ENCODE data around the gene HSPB3. TPM values are rescaled to one million over a fixed set of nuclear protein-coding genes. Genes with fewer than 3 reads are reported as not detected.

The HSPB3 gene
- total RNA-seq, 2 experiments from 2014 or later, result not detected

DNA sequence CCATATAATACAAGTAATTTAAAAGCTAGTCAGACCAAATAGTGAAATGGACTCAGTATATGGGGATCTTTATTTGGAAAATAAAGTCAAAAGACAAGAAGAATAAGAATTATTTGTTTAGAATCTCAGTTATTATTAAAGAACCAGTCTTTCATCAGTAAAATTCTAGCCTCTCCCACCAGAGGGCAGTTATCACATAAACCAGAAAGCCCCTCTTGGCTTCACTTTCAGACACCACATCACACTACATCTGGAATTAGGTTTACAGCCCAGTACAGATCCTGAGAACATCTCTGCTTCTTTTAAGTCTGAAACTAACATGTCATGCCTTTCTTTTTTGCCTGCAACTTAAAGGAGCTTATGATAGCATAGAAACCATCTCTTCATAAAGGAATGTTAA lies 12.2 kb upstream of the HSPB3 start:
- CTCF ChIA-PET, result interaction anchor here (1.3 kb wide), 1 partner anchor 9 kb away, joined by 3 read pairs; no protein-coding TSS in a partner anchor
- Mint-ChIP-seq H3K27me3 (no peaks in the 10 kb centered on the region), H3K27ac (no peak overlapping the region), H3K9me3 (no peaks in the 10 kb centered on the region), H3K36me3 (ENCODE audit: low read depth) (no peaks in the 10 kb centered on the region), H3K4me1 (ENCODE audit: low read depth) (peaks cover 26% of the 10 kb centered on the region), H3K4me3 (no peak overlapping the region)
- Histone ChIP-seq H3K9me3 (ENCODE audit: control insufficient read depth in 1 of 2, insufficient read depth in 1 of 2, low read length in 2 of 2) (no peaks in the 10 kb centered on the region), H3K4me1 (ENCODE audit: insufficient read depth, low read length) (peaks cover 10% of the 10 kb centered on the region), H3K27ac (ENCODE audit: low read depth in 1 of 2, low read length in 2 of 2) (no peak overlapping the region), H3K27me3 (ENCODE audit: control insufficient read depth in 1 of 2, insufficient read depth in 2 of 2, low read length in 2 of 2) (no peaks in the 10 kb centered on the region), H3K36me3 (ENCODE audit: insufficient read depth, low read length) (no peaks in the 10 kb centered on the region), H3K4me3 (ENCODE audit: low read length) (no peak overlapping the region)
- POLR2A ChIA-PET, result no interaction called here
- TF ChIP-seq, protein P1, sequence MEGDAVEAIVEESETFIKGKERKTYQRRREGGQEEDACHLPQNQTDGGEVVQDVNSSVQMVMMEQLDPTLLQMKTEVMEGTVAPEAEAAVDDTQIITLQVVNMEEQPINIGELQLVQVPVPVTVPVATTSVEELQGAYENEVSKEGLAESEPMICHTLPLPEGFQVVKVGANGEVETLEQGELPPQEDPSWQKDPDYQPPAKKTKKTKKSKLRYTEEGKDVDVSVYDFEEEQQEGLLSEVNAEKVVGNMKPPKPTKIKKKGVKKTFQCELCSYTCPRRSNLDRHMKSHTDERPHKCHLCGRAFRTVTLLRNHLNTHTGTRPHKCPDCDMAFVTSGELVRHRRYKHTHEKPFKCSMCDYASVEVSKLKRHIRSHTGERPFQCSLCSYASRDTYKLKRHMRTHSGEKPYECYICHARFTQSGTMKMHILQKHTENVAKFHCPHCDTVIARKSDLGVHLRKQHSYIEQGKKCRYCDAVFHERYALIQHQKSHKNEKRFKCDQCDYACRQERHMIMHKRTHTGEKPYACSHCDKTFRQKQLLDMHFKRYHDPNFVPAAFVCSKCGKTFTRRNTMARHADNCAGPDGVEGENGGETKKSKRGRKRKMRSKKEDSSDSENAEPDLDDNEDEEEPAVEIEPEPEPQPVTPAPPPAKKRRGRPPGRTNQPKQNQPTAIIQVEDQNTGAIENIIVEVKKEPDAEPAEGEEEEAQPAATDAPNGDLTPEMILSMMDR (IDR thresholded peaks at IDR 0.05), result peak; percentile 29
- ATAC-seq (ENCODE audit: poor library complexity) (no peak), DNase-seq (peak in 2 of 14 experiments; percentile 11 to 14)
- intact Hi-C loops (cut with DNase I, micrococcal nuclease), result no loop called here

- H3K27ac Mint-ChIP-seq, result no peak overlapping the region
- H3K27me3 Mint-ChIP-seq, result no peaks in the 10 kb centered on the region
- Histone ChIP-seq H3K9me3 (ENCODE audit: control insufficient read depth in 1 of 2, insufficient read depth in 1 of 2, low read length in 2 of 2) (no peaks in the 10 kb centered on the region), H3K4me3 (ENCODE audit: low read length) (no peak overlapping the region), H3K27ac (ENCODE audit: low read depth in 1 of 2, low read length in 2 of 2) (no peak overlapping the region), H3K27me3 (ENCODE audit: control insufficient read depth in 1 of 2, insufficient read depth in 2 of 2, low read length in 2 of 2) (no peaks in the 10 kb centered on the region), H3K4me1 (ENCODE audit: insufficient read depth, low read length) (no peaks in the 10 kb centered on the region), H3K36me3 (ENCODE audit: insufficient read depth, low read length) (no peaks in the 10 kb centered on the region)
- H3K4me3 Mint-ChIP-seq, result no peak overlapping the region
- TF ChIP-seq, protein P1 (IDR thresholded peaks at IDR 0.05), result no peak
- CTCF ChIA-PET, result interaction anchor here (1.3 kb wide), 1 partner anchor 11 kb away, joined by 4 read pairs; no protein-coding TSS in a partner anchor
- ATAC-seq (ENCODE audit: poor library complexity) (no peak), DNase-seq (no peak)
- POLR2A ChIA-PET, result no interaction called here
- no peaks in the 10 kb centered on the region for H3K9me3 Mint-ChIP-seq
- intact Hi-C loops (cut with DNase I, micrococcal nuclease), result no loop called here
- no peaks in the 10 kb centered on the region for H3K36me3 Mint-ChIP-seq (ENCODE audit: low read depth)
- peaks cover 12% of the 10 kb centered on the region for H3K4me1 Mint-ChIP-seq (ENCODE audit: low read depth)
Observed at GRCh38 chr5:54445691-54446378, 9.7 kb upstream of the HSPB3 start.

GRCh38 chr5:54446379-54446732 lies 9.1 kb upstream of the HSPB3 start:
- Histone ChIP-seq H3K27me3 (ENCODE audit: control insufficient read depth in 1 of 2, insufficient read depth in 2 of 2, low read length in 2 of 2) (no peaks in the 10 kb centered on the region), H3K27ac (ENCODE audit: low read depth in 1 of 2, low read length in 2 of 2) (no peak overlapping the region), H3K4me3 (ENCODE audit: low read length) (no peak overlapping the region), H3K9me3 (ENCODE audit: control insufficient read depth in 1 of 2, insufficient read depth in 1 of 2, low read length in 2 of 2) (no peaks in the 10 kb centered on the region), H3K4me1 (ENCODE audit: insufficient read depth, low read length) (no peaks in the 10 kb centered on the region), H3K36me3 (ENCODE audit: insufficient read depth, low read length) (no peaks in the 10 kb centered on the region)
- H3K4me3 Mint-ChIP-seq, result no peak overlapping the region
- H3K27ac Mint-ChIP-seq, result no peak overlapping the region
- H3K9me3 Mint-ChIP-seq, result no peaks in the 10 kb centered on the region
- H3K27me3 Mint-ChIP-seq, result no peaks in the 10 kb centered on the region
- ATAC-seq (ENCODE audit: poor library complexity), result no peak
- intact Hi-C loops (cut with DNase I, micrococcal nuclease), result no loop called here
- ChIA-PET POLR2A (no interaction called here), CTCF (interaction anchor here (1.3 kb wide), 1 partner anchor 11 kb away, joined by 4 read pairs; no protein-coding TSS in a partner anchor)
- peaks cover 6% of the 10 kb centered on the region for H3K4me1 Mint-ChIP-seq (ENCODE audit: low read depth)
- H3K36me3 Mint-ChIP-seq (ENCODE audit: low read depth), result no peaks in the 10 kb centered on the region
- DNase-seq, result no peak
- TF ChIP-seq, protein P1 (IDR thresholded peaks at IDR 0.05), result no peak

Measured in CD4-positive, alpha-beta T cell (primary cell).